Stimulated activated CD8-positive, alpha-beta memory T cell treated with anti-CD3 and anti-CD28 coated beads, Interleukin-12 subunit alpha, Interleukin-12 subunit beta, amount 100 ng/mL, for 4 hours (primary cell): Measurements from ENCODE around the gene NFIL3.

Experiments used
- DNase-seq: peaks from one replicate; pipeline ENCODE4 v3.0.0-alpha.2; 2020; ENCODE audit warnings: low read depth

The NFIL3 gene

DNA sequence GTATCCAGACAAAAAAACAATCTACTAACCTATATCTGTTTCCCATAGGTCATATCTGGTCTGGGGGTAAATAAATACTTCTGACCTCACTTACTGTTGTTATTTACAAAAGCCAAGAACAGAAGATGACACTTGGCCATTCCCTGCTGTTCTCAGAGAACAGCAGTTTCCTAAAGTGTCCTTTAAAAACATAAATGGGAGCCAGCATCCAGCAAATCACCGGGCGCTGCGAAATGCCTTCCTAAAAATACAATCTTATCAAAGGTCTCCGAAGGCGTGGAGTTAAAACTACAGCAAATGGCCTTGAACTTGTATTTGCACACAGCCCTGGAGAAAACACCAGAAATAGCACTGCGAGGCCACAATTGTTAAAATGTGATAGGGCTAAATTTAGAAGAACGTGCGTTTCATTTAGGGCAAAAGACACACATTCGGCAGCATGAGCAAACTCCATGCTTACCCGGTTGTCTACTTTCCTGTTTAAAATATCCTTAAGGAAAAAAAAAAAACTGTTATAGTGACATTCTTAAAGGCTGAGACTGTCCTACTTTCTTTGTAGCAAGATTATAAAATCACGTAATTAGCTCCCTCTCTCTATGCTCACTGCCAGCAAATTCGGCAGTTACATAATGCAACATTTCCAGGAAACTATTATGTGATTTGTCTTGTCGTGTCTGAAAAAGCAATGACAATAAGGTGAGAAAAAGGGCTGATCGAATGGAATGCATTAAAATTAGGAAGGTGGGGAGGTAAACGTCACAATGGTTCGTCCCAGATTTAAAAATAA is 1.5 kb downstream of the NFIL3 start:
- no peak for DNase-seq

DNA sequence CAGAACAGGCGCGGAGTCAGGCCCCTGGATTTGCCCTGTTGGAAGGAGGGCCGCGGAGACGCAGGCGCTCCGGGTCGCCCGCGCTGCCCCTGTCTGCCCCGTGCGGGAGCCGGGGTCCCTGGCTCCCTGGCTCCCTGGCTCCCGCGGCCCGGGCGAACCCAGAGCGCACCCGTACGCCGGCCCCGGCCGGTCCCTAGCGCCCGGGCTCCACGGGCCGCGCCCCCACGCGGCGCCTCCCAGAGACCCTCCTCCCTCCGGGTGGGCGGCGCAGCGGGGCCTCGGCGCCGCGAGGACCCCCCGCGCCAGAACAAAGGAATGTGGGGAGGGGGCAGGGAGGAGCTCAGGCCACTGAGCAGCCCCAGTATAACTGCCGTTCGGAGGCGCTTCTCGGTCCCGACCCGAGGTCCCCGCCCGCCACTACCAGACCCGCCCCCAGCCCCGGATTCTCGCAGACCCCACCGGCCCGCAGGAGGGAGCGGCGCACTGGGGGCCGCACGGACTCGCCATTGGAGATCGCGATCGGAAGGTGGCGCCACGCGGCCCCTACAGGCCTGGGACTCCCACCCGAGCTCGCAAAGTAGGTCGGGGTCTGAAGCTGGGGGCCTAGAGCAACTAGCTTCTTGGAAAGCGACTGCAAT is 2.4 kb downstream of the NFIL3 start:
- no peak for DNase-seq

DNA sequence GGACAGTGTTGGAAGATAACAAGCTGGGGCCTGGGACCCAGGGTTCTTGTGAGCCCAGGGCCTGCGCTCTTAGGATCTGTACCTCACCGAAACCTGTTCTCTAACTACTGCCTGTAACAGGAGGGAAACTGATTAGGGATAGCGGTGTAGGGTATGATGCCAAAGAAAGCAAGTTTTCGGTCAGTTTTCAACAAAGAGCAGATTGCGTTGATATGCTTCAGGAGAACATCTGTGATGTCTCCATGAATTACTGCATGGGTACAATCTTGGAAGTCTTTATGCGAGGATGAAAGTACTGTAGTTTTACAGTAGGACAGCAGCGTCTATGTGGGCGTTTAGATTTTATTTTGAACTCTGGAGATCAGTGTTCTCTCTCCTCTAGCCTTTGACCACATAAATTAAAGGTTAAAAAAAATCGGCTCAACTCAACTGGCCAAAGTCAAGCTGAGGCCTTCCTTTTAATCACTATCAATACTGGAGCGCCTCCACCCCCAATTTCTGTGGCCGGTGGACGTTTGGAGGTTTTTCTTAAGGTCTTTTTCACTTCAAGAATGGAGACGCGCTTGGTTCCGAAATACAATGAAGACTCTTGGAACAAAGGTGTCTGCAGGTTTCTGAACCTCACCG is 3.0 kb downstream of the NFIL3 start:
- DNase-seq, result no peak

DNA sequence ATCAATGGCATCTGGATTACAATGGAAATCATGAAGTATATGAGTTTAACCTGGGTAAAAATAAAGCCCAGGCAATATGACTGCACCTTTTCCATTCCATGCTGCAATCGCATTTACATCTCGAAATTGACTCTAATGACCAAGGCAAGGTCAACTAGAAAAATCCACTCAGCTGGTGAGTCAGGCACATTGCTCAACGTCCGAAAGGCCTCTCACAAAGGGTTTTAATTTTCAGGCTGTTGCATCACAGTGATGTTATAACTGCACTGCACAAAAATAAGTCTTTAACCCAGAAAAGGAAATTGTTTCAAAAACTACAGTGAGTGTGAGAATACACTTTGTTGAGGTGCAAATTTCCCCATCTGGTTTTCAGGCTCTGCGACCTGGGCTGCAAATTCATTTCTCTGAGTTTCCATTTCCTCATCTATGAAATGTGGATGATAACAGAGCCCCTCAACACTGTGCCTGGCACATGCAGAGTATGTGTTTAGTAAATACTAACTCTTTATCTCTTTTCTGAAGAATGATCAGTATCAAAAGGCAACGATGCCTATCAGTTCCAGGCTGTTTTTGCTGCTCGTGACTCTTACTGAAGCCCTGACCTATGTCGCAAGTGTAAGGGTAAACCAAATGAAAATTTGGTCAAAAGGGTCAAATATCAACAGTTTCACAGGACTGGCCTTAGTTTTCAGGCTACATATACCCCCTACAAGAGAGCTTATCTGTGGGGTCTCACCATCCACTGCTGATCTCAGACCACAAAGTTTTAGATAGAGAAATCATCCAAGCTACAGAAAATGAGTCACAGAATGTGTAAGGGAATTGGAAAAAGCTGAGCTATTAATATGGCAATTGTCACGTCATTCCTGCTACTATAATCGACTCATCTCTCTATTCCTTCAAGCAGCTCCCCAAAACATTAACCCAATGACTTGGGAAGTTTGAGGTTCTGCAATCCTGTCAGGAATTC is 4.1 kb downstream of the NFIL3 start:
- no peak for DNase-seq

DNA sequence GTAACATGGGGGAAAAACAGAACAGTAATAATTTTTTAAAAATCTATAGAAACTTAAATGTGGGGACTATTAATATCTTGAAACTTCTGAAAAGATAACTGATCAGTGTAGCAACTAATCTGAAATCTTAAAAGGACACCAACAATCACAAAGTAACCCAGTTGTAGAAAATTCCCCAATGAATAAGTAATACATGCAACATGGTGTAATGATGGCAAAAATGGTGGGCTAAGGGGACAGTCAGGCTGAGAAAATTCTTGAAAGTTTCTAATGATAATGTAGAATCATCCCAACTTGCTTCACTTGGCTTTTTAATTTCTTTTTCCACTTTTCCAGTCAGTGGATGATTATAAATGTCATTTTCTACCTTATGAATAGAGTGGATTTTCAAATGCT is 5.4 kb downstream of the NFIL3 start:
- DNase-seq, result no peak

DNA sequence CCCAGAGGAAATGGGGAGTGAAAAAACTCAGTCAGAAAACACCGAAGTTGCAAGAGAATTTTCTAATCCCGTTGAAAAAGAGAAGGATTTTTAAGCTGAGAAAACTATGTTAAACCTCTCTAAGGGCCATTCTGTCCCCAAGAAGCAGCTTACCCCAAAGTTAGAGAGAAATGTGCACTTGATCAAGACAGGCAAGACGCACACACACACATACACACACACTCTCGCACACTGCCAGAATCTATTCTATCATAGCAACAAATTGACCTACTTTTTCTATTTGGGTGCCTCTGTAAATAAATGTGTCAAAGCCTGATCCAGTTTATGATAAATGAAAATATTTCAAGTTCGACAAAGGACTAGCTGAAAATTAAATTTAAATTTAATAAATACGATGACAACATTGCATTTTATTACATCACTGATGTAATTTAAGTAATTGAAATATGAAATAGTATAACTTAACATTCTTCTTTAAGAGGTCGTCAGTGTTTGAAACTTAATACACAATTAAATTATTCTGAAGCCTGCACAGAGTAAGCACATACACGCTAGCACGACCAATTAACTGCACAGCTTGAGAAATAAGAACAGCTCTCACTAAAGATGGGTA is 5.9 kb downstream of the NFIL3 start:
- no peak for DNase-seq

DNA sequence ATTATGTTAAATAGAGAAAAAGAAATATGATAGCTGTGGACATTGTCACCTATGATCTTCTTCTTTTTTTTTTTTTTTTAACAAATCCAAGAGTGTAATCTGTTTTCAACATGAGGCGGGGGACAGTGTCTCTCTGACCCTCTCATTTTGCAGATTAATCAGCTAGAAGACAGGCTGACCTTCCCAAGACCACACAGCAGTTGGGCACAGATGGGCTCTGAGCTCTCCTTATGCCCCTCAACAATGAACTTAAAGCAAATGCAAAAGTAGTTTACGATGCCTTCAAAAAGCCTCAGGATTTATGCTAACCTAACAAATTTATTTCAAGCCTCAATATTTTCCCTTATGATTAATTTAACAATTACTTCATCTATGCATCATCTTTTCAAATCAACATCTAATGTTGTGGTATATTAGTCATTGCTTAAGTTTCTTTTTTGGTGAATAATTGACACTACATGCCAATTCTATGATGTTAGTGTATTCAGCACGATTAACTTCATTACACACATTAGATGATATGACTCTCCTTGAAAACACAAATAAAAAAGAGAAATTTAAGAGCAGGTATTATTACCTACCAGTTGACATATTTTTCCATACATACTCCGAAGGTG is 7.4 kb downstream of the NFIL3 start:
- no peak for DNase-seq

DNA sequence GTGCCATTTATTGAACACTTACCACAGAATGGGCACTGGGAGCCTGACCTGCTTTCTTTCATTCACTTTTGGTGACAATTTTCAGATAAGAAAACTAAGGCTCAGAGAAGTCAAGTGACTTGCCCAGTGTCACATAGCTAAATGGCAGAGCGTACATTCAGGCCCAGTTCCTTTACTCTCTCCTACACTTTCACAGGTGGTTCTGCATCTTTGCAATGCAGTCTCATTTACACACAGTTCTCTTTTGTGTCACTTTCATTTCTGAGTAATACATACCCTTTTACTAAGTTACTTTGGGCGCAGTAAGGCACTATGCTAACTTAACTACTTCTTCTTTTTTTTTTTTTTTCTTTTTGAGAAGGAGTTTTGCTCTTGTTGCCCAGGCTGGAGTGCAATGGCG is 8.3 kb downstream of the NFIL3 start:
- no peak for DNase-seq

DNA sequence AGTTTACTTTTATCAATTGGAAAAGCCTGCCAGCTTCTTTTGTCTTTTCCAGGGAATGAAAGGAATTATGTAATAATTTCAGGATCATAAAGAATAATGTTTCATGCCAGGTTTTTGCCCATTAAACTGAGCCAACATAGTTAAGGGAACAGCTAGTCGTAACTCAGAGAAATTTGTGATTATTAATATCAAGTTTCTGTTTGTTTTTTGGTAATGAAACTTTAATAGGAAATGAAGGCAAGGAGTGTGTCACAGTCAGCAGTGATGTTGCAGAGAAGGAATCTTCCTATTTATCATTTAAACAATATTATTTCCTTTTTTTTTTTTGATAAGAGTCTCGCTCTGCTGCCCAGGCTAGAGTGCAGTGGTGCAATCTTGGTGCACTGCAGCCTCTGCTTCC is 10.7 kb downstream of the NFIL3 start:
- DNase-seq, result no peak

DNA sequence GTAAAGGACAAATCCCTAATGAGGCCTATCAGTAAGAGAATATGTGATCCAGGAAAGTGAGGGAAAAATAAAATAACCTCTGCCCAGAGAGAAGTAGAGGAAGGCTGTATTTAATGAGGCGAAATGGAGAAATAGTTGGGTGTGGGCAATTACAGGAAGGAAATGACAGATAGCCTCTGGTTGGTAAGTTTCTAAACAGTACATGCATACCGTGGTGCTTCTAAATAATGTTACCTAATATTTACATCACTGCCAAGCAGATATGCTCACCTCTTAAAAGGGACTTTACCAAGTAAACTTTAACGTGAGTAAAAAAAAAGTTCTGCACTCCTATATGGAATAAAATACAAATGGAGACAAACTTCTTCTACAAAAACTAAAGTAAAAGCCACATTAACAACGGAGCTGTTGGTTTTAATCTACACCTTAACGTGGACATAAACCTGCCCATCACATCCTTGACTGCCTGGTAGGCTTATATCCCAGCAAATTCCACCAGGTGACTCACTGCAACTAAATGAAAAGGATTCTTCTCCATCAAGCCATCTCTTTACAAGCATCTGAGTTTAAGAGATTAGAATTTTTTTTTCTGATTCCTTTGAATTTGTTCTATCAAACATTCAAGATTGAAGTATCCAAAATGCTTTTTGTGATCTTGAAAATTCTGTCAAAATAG is 12.4 kb downstream of the NFIL3 start:
- DNase-seq, result no peak

DNA sequence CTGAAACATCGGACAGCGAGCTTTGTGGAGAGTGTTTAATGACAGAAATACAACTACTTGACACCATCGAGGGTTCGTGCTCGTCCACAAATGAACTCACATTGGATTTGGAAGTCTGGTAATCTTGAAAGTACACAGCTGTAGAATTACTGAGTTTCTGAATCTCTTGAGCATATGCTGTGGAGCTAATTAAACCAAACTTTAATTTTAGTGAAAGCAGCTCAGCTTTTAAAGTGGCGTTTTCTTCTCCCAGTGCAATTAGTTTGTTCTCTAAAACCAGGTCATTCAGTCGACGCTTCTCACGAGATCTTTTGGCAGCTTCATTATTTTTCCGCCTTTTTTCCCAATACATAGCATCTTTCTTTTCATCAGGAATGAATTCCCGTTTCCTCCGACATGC is 13.5 kb downstream of the NFIL3 start:
- DNase-seq, result no peak

DNA sequence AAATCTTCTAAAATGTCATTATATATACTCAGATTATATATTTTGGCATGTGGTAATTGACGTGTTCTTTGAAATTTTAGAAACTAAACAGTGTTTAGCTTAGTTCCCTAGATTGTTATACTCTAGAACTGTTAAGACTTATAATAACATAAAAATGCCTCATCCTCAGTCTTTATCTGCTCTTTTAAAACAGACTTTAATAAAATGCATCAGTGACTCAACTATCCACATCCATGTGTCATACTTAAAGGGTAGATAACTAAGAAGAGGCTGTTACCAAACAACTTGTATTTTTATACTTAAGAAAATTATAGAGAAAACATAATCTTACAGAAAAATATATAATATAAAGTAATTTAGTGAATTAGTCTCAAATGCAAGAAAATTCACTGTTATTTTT is 15.2 kb downstream of the NFIL3 start:
- DNase-seq, result no peak

DNA sequence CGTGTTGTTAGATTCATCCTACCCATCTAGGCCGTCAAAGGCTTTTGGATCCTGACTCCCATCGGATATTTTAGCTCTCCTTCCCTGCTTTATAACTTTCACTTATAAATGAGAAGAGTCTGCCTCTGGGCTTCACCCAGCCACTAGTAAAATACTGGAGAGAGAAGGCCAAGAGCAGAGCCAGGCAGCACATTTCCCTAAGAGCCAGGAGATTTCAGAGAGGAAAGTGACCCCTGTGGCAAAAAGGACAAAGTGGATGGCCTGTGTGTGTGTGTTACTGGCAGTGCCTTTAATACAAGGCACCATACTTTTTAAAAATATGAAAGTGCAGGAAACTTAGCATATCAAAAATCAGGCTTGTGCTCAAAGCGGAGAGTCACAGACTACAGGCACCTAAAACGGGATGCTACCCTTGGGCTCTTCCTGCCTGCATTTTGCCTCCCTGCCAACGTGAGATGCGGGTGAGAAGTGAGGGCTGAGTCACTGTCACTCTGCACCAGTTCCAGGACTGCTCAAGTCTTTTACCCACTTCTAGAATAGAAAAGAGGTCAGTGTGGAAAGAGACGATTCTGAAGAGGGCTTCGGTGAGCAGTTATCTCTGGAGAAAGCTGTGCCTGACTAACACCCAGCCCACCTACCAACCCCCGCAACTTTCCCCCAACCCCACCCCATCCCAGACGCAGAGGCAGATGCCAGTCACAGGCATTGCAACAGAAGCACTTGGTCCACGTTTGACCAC is 15.9 kb downstream of the NFIL3 start:
- no peak for DNase-seq

DNA sequence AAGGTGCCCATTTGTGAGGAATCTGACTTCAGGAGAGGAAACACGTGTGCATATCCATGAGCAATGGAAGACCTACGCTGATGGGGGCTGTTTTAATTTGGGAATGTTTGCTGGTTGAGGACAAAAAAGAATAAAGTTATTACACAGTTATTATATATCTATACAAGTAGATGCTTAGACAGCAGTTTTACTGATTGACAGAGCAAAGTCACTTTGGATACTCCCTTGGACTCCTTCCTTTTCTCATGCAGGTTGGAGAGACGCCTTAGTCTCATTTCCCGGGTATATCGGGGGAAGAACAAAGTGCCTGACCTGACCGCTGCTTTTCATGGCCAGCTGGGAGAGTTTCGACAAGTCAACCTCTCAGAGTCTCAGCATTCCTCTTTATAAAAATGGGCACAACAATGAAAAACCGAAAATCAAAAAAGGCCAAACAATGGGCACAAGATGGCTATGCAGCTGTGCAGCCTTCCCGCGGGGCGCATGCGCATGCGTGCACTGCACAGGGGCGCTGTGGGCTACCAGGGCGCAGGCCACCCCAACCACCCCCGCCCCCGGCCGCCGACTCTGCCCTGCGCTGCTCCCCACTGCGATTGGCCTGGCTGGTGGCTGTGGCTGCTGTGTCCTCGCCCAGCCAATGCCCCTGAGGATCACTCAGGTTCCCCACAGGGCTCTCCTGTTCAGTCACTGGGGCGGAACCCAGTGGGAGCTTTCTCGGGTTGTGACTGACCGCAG is 18.1 kb downstream of the NFIL3 start:
- no peak for DNase-seq

DNA sequence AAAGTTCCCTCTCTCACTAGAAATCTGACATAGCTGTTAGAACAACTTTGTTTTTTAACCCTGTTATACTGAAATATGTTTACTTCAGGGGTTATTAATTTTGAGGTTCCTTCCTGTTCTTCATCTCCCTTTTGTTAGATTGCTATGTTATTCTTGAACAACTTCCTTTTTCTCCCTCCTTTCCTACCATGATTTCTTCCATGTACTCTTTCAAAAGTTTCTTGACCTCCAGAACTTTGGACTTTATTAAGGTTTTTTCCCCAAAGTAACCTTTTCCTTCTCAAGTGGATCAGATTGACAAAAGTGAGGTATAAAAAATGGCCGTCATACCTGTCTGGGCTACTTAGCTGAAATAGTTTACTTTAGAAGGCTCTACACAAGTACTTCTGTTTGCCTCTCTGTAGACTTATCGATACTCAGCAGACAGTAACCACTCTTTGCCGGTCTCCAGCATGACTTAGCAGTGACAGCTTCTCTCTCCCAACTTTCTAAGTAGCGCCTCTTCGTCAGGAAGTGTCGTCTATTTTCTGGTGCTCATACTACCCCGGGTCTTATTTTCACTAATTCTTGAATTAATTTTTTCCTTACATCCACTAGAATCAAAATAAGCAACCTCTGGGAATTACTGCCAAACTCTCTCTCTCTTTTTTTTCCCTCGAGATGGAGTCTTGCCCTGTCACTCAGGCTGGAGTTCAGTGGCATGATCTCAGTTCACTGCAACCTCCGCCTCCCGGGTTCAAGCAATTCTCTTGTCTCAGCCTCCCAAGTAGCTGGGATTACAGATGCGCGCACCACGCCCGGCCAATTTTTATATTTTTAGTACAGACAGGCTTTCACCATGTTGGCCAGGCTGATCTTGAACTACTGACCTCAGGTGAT is 19.7 kb downstream of the NFIL3 start:
- no peak for DNase-seq

DNA sequence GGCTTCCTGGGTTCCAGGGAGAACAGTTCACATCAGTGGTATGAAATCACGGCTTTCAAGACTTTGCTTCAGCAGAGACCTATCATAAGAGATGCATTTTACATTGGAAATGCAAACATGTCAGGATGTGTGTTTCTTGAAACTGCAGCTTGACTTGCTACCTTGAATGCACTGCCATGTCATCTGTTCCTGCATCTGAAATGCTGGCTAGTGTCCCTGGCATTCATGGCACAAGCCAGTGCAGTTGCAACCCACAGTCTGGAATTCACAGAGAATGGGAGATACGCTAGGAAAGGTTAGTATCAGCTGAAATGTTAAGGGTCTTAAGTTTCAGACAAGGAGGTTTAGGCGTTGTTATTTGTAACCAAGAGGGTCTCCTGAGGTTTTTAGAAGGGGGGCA is 24.7 kb downstream of the NFIL3 start:
- DNase-seq, result no peak

DNA sequence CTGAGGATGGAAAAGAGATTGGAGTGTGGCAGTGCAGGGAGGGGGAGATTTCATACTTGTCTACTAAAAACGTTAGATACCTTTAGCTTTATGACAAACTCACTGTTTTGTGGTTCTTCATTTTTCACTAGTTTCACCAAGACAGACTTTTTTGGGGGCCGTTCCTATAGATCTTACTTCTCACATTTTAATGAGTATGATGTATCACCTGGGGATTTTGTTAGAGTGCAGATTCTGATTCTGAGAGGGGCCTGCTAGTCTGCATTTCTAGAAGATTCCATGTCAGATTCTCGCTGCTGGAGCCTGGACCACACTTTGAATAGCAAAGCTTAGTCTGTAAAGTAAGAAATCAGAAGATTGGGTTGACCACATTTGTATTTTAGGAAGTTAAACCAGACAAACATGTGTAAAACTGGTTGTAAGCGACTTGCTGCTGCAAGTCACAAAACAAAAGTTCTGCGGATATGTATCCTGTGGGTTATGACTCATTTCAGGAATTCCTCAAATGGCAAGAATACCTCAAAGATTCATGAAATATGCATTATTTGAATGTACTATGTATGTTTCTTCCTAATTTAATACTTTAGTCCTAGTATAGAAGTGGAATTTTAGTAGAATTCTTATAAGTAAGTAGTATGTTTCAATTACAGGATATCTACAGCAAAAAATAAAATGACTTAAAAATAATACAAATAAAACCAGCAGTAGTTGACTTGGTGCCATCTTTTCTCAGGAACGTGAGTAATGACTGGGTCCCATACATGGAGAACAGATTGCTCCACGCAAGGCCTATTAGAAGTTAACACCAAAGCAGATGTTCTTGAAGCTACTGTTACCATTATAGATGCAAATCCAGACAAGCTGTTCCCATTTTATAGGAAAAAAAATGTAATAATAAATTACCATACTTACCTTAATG is 27.8 kb downstream of the NFIL3 start:
- DNase-seq, result no peak
